ENCODE measurements around the gene LINGO3.

GRCh38 chr19:2280633-2281264 lies 27.2 kb downstream of the LINGO3 start:
- no peak for TF ChIP-seq MAFK (IDR thresholded peaks at IDR 0.05; ENCODE audit: low read depth, low read length)
- TF ChIP-seq CTCF (conservative IDR thresholded peaks at IDR 0.05; ENCODE audit: low read depth, low read length) = no peak
- no peak for TF ChIP-seq MXI1 (IDR thresholded peaks at IDR 0.05; ENCODE audit: borderline replicate concordance, low read depth, low read length)
- TF ChIP-seq RCOR1 (IDR thresholded peaks at IDR 0.05; ENCODE audit: insufficient replicate concordance, low read length) = no peak
